Endothelial cell of umbilical vein (primary cell): ENCODE measurements around the gene TTC21A. TPM values are rescaled to one million over a fixed set of nuclear protein-coding genes. Genes with fewer than 3 reads are reported as not detected.

Experiments
- BruUV-seq: library from RNA; stranded (reverse); fragments of 400-500 nt; replicated peaks from 2 replicates; lab custom pipeline; 2021; lab: Mats Ljungman, UMichigan
- CTCF ChIA-PET: fragments of 300-600, 350-600 bp; sonication (Branson Sonifier 250); formaldehyde crosslinking; loops from one replicate; lab custom pipeline; 2021; ENCODE audit warnings: antibody characterized with exemption, inconsistent platforms; lab: Charles Lee
- POLR2A ChIA-PET: fragments of 300-600, 350-600 bp; sonication (Branson Sonifier 250); formaldehyde crosslinking; loops from one replicate; lab custom pipeline; 2021; ENCODE audit warnings: antibody characterized with exemption, inconsistent platforms; lab: Charles Lee
- DNase-seq: peaks from one replicate; pipeline ENCODE4 v3.0.0-alpha.2; 2011; ENCODE audit warnings: low read depth, low spot score
- FAIRE-seq: peaks from 2 replicates; lab custom pipeline; 2011; peaks lifted over from hg19 to GRCh38; lab: Jason Lieb, UNC
- H2AFZ ChIP-seq: 2 replicates; pipeline ENCODE4 v1.6.0; 2012; ENCODE audit warnings: low read depth, low read length, control low read depth, inconsistent platforms
- H3K27ac ChIP-seq: 2 replicates; pipeline ENCODE4 v1.5.1; 2011; ENCODE audit warnings: low read depth, mild to moderate bottlenecking, control low read depth, low read length, moderate library complexity; ENCODE audit not compliant: insufficient read depth
- H3K27me3 ChIP-seq, 2 experiments: 2 replicates each; pipeline versions ENCODE4 v1.6.0 to v1.6.1; 2011; ENCODE audit warnings: low read length in 2 of 2, mixed read lengths in 1 of 2; ENCODE audit not compliant: control insufficient read depth in 2 of 2, insufficient read depth in 2 of 2
- H3K36me3 ChIP-seq, 2 experiments: 2 replicates in 1 of 2; 3 replicates in 1 of 2; pipeline ENCODE4 v1.5.1; 2011; ENCODE audit warnings: low read length in 2 of 2, mild to moderate bottlenecking in 1 of 2, moderate library complexity in 1 of 2; ENCODE audit not compliant: control insufficient read depth in 2 of 2, insufficient read depth in 2 of 2; ENCODE audit errors: extremely low read depth in 1 of 2
- H3K4me1 ChIP-seq: 3 replicates; pipeline ENCODE4 v1.5.1; 2011; ENCODE audit warnings: mild to moderate bottlenecking, low read length; ENCODE audit not compliant: control insufficient read depth, insufficient read depth; ENCODE audit errors: extremely low read depth
- H3K4me2 ChIP-seq: 2 replicates; pipeline ENCODE4 v1.6.1; 2011; ENCODE audit warnings: low read length, control low read depth, mixed read lengths; ENCODE audit not compliant: insufficient read depth
- H3K4me3 ChIP-seq, 3 experiments: fragments of 200-600 bp in 1 of 3; sonication (generic), shearing (Covaris generic) in 1 of 3; replicated peaks in 1 of 3; 2 replicates each; pipeline ENCODE4 v1.5.1; 2011 to 2016; ENCODE audit warnings: control low read depth in 3 of 3, low read length in 3 of 3, mild to moderate bottlenecking in 2 of 3, inconsistent platforms in 1 of 3, low read depth in 1 of 3, moderate library complexity in 1 of 3; ENCODE audit not compliant: insufficient read depth in 1 of 3
- H3K79me2 ChIP-seq: 2 replicates; pipeline ENCODE4 v1.6.0; 2012; ENCODE audit warnings: low read length, inconsistent platforms; ENCODE audit not compliant: control insufficient read depth, insufficient read depth
- H3K9ac ChIP-seq: replicated peaks from 2 replicates; pipeline ENCODE3; 2011; ENCODE audit warnings: low read length, control low read depth; ENCODE audit not compliant: insufficient read depth; ENCODE audit errors: extremely low read depth
- H3K9me1 ChIP-seq: replicated peaks from 3 replicates; pipeline ENCODE4 v1.6.0; 2011; ENCODE audit warnings: mild to moderate bottlenecking, low read length; ENCODE audit not compliant: control insufficient read depth, insufficient read depth; ENCODE audit errors: extremely low read depth
- H3K9me3 ChIP-seq: replicated peaks from 2 replicates; pipeline ENCODE4 v1.5.1; 2012; ENCODE audit warnings: low read length, inconsistent platforms; ENCODE audit not compliant: control insufficient read depth, insufficient read depth
- H4K20me1 ChIP-seq: replicated peaks from 2 replicates; pipeline ENCODE3; 2011; ENCODE audit warnings: mild to moderate bottlenecking, low read length; ENCODE audit not compliant: control insufficient read depth, insufficient read depth; ENCODE audit errors: extremely low read depth
- CTCF ChIP-seq, 2 donors: IDR thresholded peaks; 1 replicate in 1 of 2; 2 replicates in 1 of 2; pipeline ENCODE4 v1.5.1; 2011; ENCODE audit warnings: low read length in 2 of 2, mild to moderate bottlenecking in 2 of 2, moderate library complexity in 2 of 2, control low read depth in 1 of 2, inconsistent platforms in 1 of 2, low read depth in 1 of 2; ENCODE audit not compliant: insufficient read depth in 1 of 2; ENCODE audit errors: extremely low read depth in 1 of 2
- EZH2 ChIP-seq: IDR thresholded peaks from 2 replicates; pipeline ENCODE4 v1.6.1; 2012; ENCODE audit warnings: borderline replicate concordance, low read depth, mild to moderate bottlenecking, moderate library complexity, low read length, inconsistent platforms; ENCODE audit not compliant: severe bottlenecking
- FOS ChIP-seq: IDR thresholded peaks from 2 replicates; pipeline ENCODE4 v1.6.1; 2011; ENCODE audit warnings: mild to moderate bottlenecking, low read length, moderate library complexity, borderline replicate concordance; ENCODE audit not compliant: insufficient read depth
- GATA2 ChIP-seq: IDR thresholded peaks from 2 replicates; pipeline ENCODE4 v1.7.0; 2011; ENCODE audit warnings: low read depth, mild to moderate bottlenecking, moderate library complexity, mixed read lengths, low read length; ENCODE audit not compliant: insufficient read length, insufficient read depth
- JUN ChIP-seq: IDR thresholded peaks from 2 replicates; pipeline ENCODE4 v1.6.1; 2011; ENCODE audit warnings: borderline replicate concordance, low read depth; ENCODE audit not compliant: insufficient read length, insufficient read depth
- MAX ChIP-seq: IDR thresholded peaks from 2 replicates; pipeline ENCODE4 v1.6.1; 2011; ENCODE audit not compliant: insufficient read depth, insufficient read length
- MYC ChIP-seq: IDR thresholded peaks from one replicate; pipeline ENCODE4 v1.6.1; 2011; ENCODE audit warnings: mild to moderate bottlenecking, low read depth, low read length
- POLR2A ChIP-seq: IDR thresholded peaks from 2 replicates; pipeline ENCODE4 v1.6.1; 2012; ENCODE audit warnings: low read depth, mild to moderate bottlenecking, control low read depth, low read length
- POLR2AphosphoS5 ChIP-seq: IDR thresholded peaks from 2 replicates; pipeline ENCODE4 v1.6.1; 2012; ENCODE audit warnings: low read depth, mild to moderate bottlenecking, control low read depth, low read length, moderate library complexity; ENCODE audit not compliant: insufficient read depth
- dilution Hi-C: fragments of 300-500 bp; cut with MboI; formaldehyde crosslinking; loops from one replicate; pipeline ENCODE4 v1.15.0; 2019; ENCODE audit warnings: low sequenced_read_pairs; ENCODE audit not compliant: extremely low pct_ligation_motif_present
- intact Hi-C: fragments of 100-400 bp; cut with micrococcal nuclease; formaldehyde crosslinking; loops from one replicate; pipeline ENCODE4 v1.10.0; 2022
- polyA plus RNA-seq, 4 experiments: library from polyadenylated mRNA; depleted of rRNA in 3 of 4; stranded (reverse) in 3 of 4; unstranded in 1 of 4; fragments of >200 nt; gene quantifications; 2 replicates each; pipeline versions ENCODE4 v1.2.1 to v1.2.3, GENCODE V29; 2011 to 2012; ENCODE audit warnings: missing spikeins in 1 of 4
- total RNA-seq: library from RNA; stranded (reverse); gene quantifications from 2 replicates; pipeline ENCODE4 v1.2.3, GENCODE V29; 2021

The TTC21A gene
- total and polyA plus RNA-seq, 2 donors (not counting 3 experiments of a cell fraction or from before 2014, with no cell fraction given) = 4.7 to 7.8 TPM

GRCh38 chr3:39075910-39076309 lies 31.6 kb upstream of the TTC21A start:
- ChIA-PET CTCF (no interaction called here), POLR2A (no interaction called here)

GRCh38 chr3:39079530-39079929 lies 27.9 kb upstream of the TTC21A start:
- peaks cover 6% of the 10 kb centered on the region for H3K4me1 ChIP-seq
- ChIA-PET CTCF (interaction anchor here (0.7 to 4.2 kb wide), 3 partner anchors 9 to 212 kb away, joined by 3 to 22 read pairs (median 3); no protein-coding TSS in a partner anchor), POLR2A (no interaction called here)
- H3K9me1 ChIP-seq = no peaks in the 10 kb centered on the region
- intact Hi-C loops = no loop called here
- H3K27ac ChIP-seq = no peak overlapping the region
- no peak overlapping the region for H2AFZ ChIP-seq
- no peak for DNase-seq
- H3K79me2 ChIP-seq = no peaks in the 10 kb centered on the region
- H3K36me3 ChIP-seq = peaks cover 3 to 8% of the 10 kb centered on the region in 2 experiments
- no peak overlapping the region for H3K9ac ChIP-seq
- H3K4me2 ChIP-seq = no peak overlapping the region
- BruUV-seq = no TSS peak
- no peak for TF ChIP-seq POLR2A
- TF ChIP-seq MAX = no peak
- TF ChIP-seq MYC = no peak
- no peak for TF ChIP-seq POLR2AphosphoS5
- no peak for TF ChIP-seq JUN
- no peak for TF ChIP-seq EZH2
- TF ChIP-seq CTCF (IDR thresholded peaks at IDR 0.05; ENCODE audit: extremely low read depth in 1 of 2, insufficient read depth in 1 of 2, low read depth in 1 of 2, low read length in 2 of 2) = no peak
- TF ChIP-seq GATA2 = no peak
- TF ChIP-seq FOS = no peak
- FAIRE-seq = no peak
- H4K20me1 ChIP-seq = no peaks in the 10 kb centered on the region
- H3K4me3 ChIP-seq = no peak overlapping the region
- dilution Hi-C loops = no loop called here
- no peaks in the 10 kb centered on the region for H3K27me3 ChIP-seq
- no peaks in the 10 kb centered on the region for H3K9me3 ChIP-seq

More at GRCh38 chr3:39075910-39076309, 31.6 kb upstream of the TTC21A start:
- no peaks in the 10 kb centered on the region for H3K27me3 ChIP-seq
- H2AFZ ChIP-seq = no peak overlapping the region
- intact Hi-C loops = no loop called here
- DNase-seq = no peak
- H3K79me2 ChIP-seq = no peaks in the 10 kb centered on the region
- no peak for FAIRE-seq
- no peaks in the 10 kb centered on the region for H4K20me1 ChIP-seq
- peaks cover 6% of the 10 kb centered on the region for H3K4me1 ChIP-seq
- H3K4me2 ChIP-seq = no peak overlapping the region
- no peaks in the 10 kb centered on the region for H3K9me1 ChIP-seq
- H3K9ac ChIP-seq = no peak overlapping the region
- H3K27ac ChIP-seq = no peak overlapping the region
- BruUV-seq = no TSS peak
- H3K9me3 ChIP-seq = no peaks in the 10 kb centered on the region
- TF ChIP-seq POLR2A = no peak
- dilution Hi-C loops = no loop called here
- no peak overlapping the region for H3K4me3 ChIP-seq
- peaks cover 6% of the 10 kb centered on the region in 2 experiments for H3K36me3 ChIP-seq
